Neural crest cell (in vitro differentiated cells): ENCODE results near the gene ALK. TPM values are rescaled to one million over a fixed set of nuclear protein-coding genes. Genes with fewer than 3 reads are reported as not detected.

Experiments
- DNase-seq: peaks from one replicate; pipeline ENCODE4 v3.0.0; 2021; ENCODE audit warnings: low read depth, mixed read lengths, low spot score
- H3K27ac Mint-ChIP-seq: one replicate; pipeline ENCODE4 v1.8.0; 2021; ENCODE audit warnings: mild to moderate bottlenecking, mixed read lengths; ENCODE audit not compliant: unreplicated experiment
- H3K27me3 Mint-ChIP-seq: 2 replicates; pipeline ENCODE4 v1.8.0; 2021; ENCODE audit warnings: low read depth, mild to moderate bottlenecking, mixed read lengths
- H3K36me3 Mint-ChIP-seq: 2 replicates; pipeline ENCODE4 v1.8.0; 2021; ENCODE audit warnings: low read depth, mild to moderate bottlenecking, mixed read lengths
- H3K4me1 Mint-ChIP-seq: 2 replicates; pipeline ENCODE4 v1.8.0; 2021; ENCODE audit warnings: mixed read lengths
- H3K4me3 Mint-ChIP-seq: one replicate; pipeline ENCODE4 v1.8.0; 2021; ENCODE audit warnings: mild to moderate bottlenecking, mixed read lengths
- H3K9me3 Mint-ChIP-seq: 2 replicates; pipeline ENCODE4 v1.8.0; 2021; ENCODE audit warnings: mixed read lengths
- CTCF ChIP-seq: fragments of 200-600 bp; sonication (generic); conservative IDR thresholded peaks from 2 replicates; pipeline ENCODE4 v1.5.0; 2021; ENCODE audit warnings: antibody characterized with exemption, mild to moderate bottlenecking
- total RNA-seq: library from RNA; stranded (reverse); gene quantifications from 2 replicates; pipeline ENCODE4 v1.2.1, GENCODE V29; 2021

The ALK gene
- total RNA-seq, 1 donor from 2014 or later, result 2.0 TPM

- Mint-ChIP-seq H3K4me1 (peaks cover 14% of the 10 kb centered on the region), H3K27ac (no peak overlapping the region), H3K9me3 (no peaks in the 10 kb centered on the region), H3K4me3 (no peak overlapping the region), H3K27me3 (no peaks in the 10 kb centered on the region), H3K36me3 (no peaks in the 10 kb centered on the region)
- no peak for DNase-seq
- TF ChIP-seq CTCF, result no peak
Measured at GRCh38 chr2:29952973-29953372, 31.6 kb upstream of the ALK start.

GRCh38 chr2:29951576-29951975 is 30.2 kb upstream of the ALK start:
- peaks cover 3% of the 10 kb centered on the region for H3K9me3 Mint-ChIP-seq
- H3K27me3 Mint-ChIP-seq, result peaks cover 2% of the 10 kb centered on the region
- H3K36me3 Mint-ChIP-seq, result no peaks in the 10 kb centered on the region
- no peak for TF ChIP-seq CTCF
- H3K4me1 Mint-ChIP-seq, result peaks cover 19% of the 10 kb centered on the region
- no peak overlapping the region for H3K4me3 Mint-ChIP-seq
- H3K27ac Mint-ChIP-seq, result no peak overlapping the region
- DNase-seq, result no peak

- TF ChIP-seq CTCF, result no peak
- peaks cover 19% of the 10 kb centered on the region for H3K4me1 Mint-ChIP-seq
- peaks cover 2% of the 10 kb centered on the region for H3K27me3 Mint-ChIP-seq
- no peak overlapping the region for H3K4me3 Mint-ChIP-seq
- no peak for DNase-seq
- H3K36me3 Mint-ChIP-seq, result no peaks in the 10 kb centered on the region
- H3K27ac Mint-ChIP-seq, result no peak overlapping the region
- H3K9me3 Mint-ChIP-seq, result peaks cover 3% of the 10 kb centered on the region
Measured at GRCh38 chr2:29950481-29950880, 29.1 kb upstream of the ALK start.

- Mint-ChIP-seq H3K4me1 (peaks cover 11% of the 10 kb centered on the region), H3K36me3 (no peaks in the 10 kb centered on the region), H3K4me3 (no peak overlapping the region), H3K27ac (no peak overlapping the region), H3K27me3 (peaks cover 2% of the 10 kb centered on the region), H3K9me3 (peaks cover 3% of the 10 kb centered on the region)
- DNase-seq, result no peak
- TF ChIP-seq CTCF, result no peak
Measured at GRCh38 chr2:29949042-29949441, 27.7 kb upstream of the ALK start.

- H3K36me3 Mint-ChIP-seq, result no peaks in the 10 kb centered on the region
- no peak for DNase-seq
- no peak for TF ChIP-seq CTCF
Measured at GRCh38 chr2:29946505-29946904, 25.1 kb upstream of the ALK start.

GRCh38 chr2:29942711-29943110 is 21.3 kb upstream of the ALK start:
- Mint-ChIP-seq H3K4me3 (no peak overlapping the region), H3K4me1 (peaks cover 9% of the 10 kb centered on the region), H3K9me3 (peaks cover 8% of the 10 kb centered on the region), H3K36me3 (no peaks in the 10 kb centered on the region), H3K27me3 (peaks cover 2% of the 10 kb centered on the region), H3K27ac (no peak overlapping the region)
- TF ChIP-seq CTCF, result no peak
- DNase-seq, result no peak

More at GRCh38 chr2:29946505-29946904, 25.1 kb upstream of the ALK start:
- no peak overlapping the region for H3K4me3 Mint-ChIP-seq
- H3K27me3 Mint-ChIP-seq, result peaks cover 2% of the 10 kb centered on the region
- peaks cover 4% of the 10 kb centered on the region for H3K4me1 Mint-ChIP-seq
- peaks cover 9% of the 10 kb centered on the region for H3K9me3 Mint-ChIP-seq
- no peak overlapping the region for H3K27ac Mint-ChIP-seq
